Tibial nerve (tissue), 3 donors: Measurements from ENCODE around the gene NCAM1.

Experiments
- CTCF ChIP-seq, 5 experiments: fragments of 200-600 bp in 3 of 5; fragments of 450-650 bp in 2 of 5; sonication (generic) in 3 of 5; IDR thresholded peaks; one replicate each; pipeline ENCODE4 v1.5.1; 2016 to 2019; ENCODE audit warnings: antibody characterized with exemption in 5 of 5, mild to moderate bottlenecking in 3 of 5, moderate library complexity in 2 of 5
- POLR2A ChIP-seq, 2 donors: fragments of 450-650 bp; IDR thresholded peaks; one replicate each; pipeline ENCODE4 v1.6.1; 2017; ENCODE audit warnings: antibody characterized with exemption in 2 of 2, mild to moderate bottlenecking in 2 of 2, moderate library complexity in 2 of 2

GRCh38 chr11:112941104-112941503 is 20.1 kb upstream of the NCAM1 start:
- TF ChIP-seq CTCF (IDR thresholded peaks at IDR 0.05): no peak
- no peak for TF ChIP-seq POLR2A (IDR thresholded peaks at IDR 0.05)
